Neural crest cell (in vitro differentiated cells): Measurements from ENCODE around the gene FANCC. TPM values are rescaled to one million over a fixed set of nuclear protein-coding genes. Genes with fewer than 3 reads are reported as not detected.

Source experiments
- DNase-seq: peaks from one replicate; pipeline ENCODE4 v3.0.0; 2021; ENCODE audit warnings: low read depth, mixed read lengths, low spot score
- H3K27ac Mint-ChIP-seq: one replicate; pipeline ENCODE4 v1.8.0; 2021; ENCODE audit warnings: mild to moderate bottlenecking, mixed read lengths; ENCODE audit not compliant: unreplicated experiment
- H3K27me3 Mint-ChIP-seq: 2 replicates; pipeline ENCODE4 v1.8.0; 2021; ENCODE audit warnings: low read depth, mild to moderate bottlenecking, mixed read lengths
- H3K36me3 Mint-ChIP-seq: 2 replicates; pipeline ENCODE4 v1.8.0; 2021; ENCODE audit warnings: low read depth, mild to moderate bottlenecking, mixed read lengths
- H3K4me1 Mint-ChIP-seq: 2 replicates; pipeline ENCODE4 v1.8.0; 2021; ENCODE audit warnings: mixed read lengths
- H3K4me3 Mint-ChIP-seq: one replicate; pipeline ENCODE4 v1.8.0; 2021; ENCODE audit warnings: mild to moderate bottlenecking, mixed read lengths
- H3K9me3 Mint-ChIP-seq: 2 replicates; pipeline ENCODE4 v1.8.0; 2021; ENCODE audit warnings: mixed read lengths
- CTCF ChIP-seq: fragments of 200-600 bp; sonication (generic); conservative IDR thresholded peaks from 2 replicates; pipeline ENCODE4 v1.5.0; 2021; ENCODE audit warnings: antibody characterized with exemption, mild to moderate bottlenecking
- total RNA-seq: library from RNA; stranded (reverse); gene quantifications from 2 replicates; pipeline ENCODE4 v1.2.1, GENCODE V29; 2021

Gene FANCC
- total RNA-seq, 1 donor from 2014 or later: 24.6 TPM

DNA sequence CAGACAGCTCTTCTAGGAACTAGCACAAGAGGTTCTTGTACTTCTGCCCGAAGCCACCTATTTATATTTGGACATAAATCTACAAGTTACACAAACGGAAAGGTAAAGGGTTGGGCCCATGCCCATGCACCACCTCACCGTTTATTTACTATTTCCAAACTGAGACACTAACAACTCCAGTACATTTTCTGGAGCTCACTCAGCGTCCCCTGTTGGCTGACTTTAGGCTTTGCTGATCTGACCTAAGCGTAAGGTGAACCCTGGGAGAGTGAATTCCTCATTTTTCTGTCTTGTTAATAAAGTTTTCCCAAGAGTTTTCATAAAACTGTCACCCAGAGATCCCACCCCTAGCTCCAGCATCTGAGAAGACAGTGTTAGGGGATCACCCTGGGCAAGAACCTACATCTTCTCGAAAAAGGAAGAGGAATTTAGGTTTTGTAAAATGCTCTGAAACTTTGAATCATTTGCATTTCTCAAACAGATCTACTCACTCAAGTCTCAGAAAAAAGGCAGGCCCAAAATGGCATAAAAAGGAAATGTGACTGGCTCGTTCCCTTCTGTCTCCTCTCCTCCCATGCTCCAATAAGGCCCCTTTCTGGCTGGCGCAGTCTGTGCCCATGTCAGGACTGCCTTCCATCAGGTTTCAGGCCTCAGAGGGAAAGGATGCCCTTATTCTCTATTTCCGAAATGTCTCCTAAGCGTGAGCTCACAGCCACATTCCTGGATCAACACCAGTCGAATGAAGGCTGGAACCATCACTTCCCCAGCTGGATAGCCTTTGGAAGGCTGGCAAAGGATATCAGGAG is 201.3 kb downstream of the FANCC start:
- Mint-ChIP-seq H3K4me3 (no peak overlapping the region), H3K36me3 (no peaks in the 10 kb centered on the region), H3K9me3 (no peaks in the 10 kb centered on the region), H3K27me3 (no peaks in the 10 kb centered on the region), H3K27ac (no peak overlapping the region), H3K4me1 (no peaks in the 10 kb centered on the region)
- peak; percentile 44 for TF ChIP-seq CTCF
- no peak for DNase-seq

DNA sequence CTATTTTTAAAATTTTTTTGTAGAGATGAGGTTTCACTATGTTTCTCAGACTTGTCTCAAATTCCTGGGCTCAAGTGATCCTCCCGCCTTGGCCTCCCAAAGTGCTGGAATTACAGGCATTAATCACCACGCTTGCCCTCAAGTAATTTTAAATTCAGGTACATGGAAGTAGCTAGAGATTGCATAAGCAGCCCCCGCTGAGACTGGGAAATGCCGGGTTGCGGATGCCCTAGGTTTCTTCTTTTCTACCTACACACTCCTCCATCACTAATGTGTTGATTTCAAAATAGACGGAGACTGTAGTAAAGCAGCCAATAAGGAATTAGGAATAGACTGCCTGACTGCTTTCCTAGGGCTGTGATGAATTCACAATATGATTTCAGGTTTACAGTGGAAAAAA is 202.4 kb downstream of the FANCC start:
- no peak for DNase-seq
- H3K4me1 Mint-ChIP-seq: no peaks in the 10 kb centered on the region
- H3K27me3 Mint-ChIP-seq: no peaks in the 10 kb centered on the region
- H3K9me3 Mint-ChIP-seq: no peaks in the 10 kb centered on the region
- no peak overlapping the region for H3K27ac Mint-ChIP-seq
- no peaks in the 10 kb centered on the region for H3K36me3 Mint-ChIP-seq
- no peak overlapping the region for H3K4me3 Mint-ChIP-seq
- no peak for TF ChIP-seq CTCF

DNA sequence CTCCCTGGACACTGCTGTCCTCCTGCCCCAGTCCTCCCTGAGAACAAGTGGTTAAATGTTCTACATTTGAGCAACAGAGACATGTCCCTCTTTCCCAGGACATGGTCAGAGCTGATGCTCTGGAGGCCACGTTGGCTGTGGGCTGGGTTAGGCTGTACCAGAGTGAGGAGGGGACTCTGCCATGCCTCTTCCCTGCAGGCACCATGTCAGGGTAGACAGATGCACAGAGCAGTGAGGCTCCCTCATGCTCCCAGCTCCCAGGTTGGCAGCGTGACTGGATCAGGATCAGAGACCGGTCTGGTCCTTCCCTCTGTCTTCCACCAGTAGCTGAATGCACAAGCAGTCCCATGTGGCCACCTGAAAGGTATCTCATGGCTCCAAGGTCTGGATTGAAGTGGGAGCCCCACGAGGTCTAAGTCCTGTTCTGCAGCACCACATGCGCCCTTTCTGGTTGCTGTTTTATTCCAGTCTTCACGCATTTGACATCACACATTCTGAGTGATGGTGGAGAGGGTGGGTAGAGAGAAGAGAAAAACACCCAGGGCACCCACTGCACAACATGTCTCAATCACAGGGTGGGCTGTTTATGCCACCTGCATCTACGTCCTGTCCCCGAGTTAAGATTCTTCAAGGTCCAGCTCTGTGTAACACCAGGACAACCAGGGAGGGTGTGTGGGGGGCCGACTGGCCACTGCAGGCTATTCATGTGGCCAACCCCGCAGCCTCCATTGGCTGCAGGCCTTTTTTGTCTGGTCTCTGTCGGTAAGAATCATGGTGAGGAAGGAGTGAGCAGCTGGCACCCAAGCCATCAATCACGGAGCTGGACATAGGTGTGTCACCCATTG is 204.9 kb downstream of the FANCC start:
- TF ChIP-seq CTCF: no peak
- H3K27ac Mint-ChIP-seq: peak overlapping the region; percentile 6
- H3K4me3 Mint-ChIP-seq: no peak overlapping the region
- H3K9me3 Mint-ChIP-seq: no peaks in the 10 kb centered on the region
- peaks cover 10% of the 10 kb centered on the region for H3K4me1 Mint-ChIP-seq
- H3K27me3 Mint-ChIP-seq: no peaks in the 10 kb centered on the region
- no peak for DNase-seq
- H3K36me3 Mint-ChIP-seq: peaks cover 3% of the 10 kb centered on the region

DNA sequence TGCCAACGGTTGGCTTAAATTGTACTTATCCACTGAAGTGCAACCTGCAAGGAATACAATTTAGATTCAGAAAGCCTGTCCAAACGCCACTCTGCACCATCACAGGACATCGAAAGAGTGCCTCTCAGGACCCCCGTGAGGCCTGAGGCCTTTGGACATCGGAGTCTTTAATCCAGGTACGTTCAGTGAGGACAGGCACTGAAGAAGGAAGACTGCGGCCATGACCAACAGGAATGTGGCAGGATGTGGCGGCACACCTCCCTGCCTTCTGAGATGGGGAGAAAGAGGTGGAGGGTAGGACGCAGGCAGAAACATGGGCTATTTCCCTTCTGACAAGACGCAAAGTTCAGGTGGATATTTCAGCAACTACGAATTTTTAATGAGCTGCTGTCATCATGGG is 205.8 kb downstream of the FANCC start:
- Mint-ChIP-seq H3K27ac (no peak overlapping the region), H3K27me3 (no peaks in the 10 kb centered on the region), H3K4me3 (no peak overlapping the region), H3K4me1 (peaks cover 18% of the 10 kb centered on the region), H3K9me3 (no peaks in the 10 kb centered on the region), H3K36me3 (peaks cover 7% of the 10 kb centered on the region)
- DNase-seq: no peak
- no peak for TF ChIP-seq CTCF

DNA sequence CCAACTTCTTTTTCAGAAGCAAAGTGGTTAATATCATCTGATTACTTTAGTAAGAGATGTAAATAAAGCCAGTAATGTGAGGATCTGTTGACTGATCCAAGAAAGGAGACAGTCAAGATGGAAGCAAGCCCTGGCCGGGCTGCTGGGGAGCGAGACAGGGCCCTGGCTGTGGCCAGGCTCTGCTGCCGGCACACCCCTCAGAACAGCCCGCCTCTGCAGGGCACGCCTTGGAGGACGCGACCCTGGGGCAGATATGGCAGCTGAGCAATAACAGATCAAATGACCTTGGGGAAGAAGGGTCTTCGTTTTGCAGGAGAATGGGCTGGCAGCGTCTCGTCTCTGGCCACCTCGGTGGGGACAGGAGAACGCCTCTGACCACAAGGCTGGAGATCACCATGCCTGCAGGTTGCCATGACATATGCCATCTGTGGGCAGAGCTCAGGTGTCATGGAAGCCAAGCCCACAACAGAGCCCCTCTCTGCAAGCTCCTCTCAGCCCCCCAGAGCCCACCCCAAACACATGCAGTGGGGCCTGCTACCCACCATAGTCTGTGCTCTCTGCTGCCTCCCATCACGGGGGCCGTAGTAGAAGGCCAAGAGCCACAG is 206.5 kb downstream of the FANCC start:
- H3K4me1 Mint-ChIP-seq: peaks cover 18% of the 10 kb centered on the region
- no peak overlapping the region for H3K27ac Mint-ChIP-seq
- H3K4me3 Mint-ChIP-seq: no peak overlapping the region
- no peak for DNase-seq
- H3K36me3 Mint-ChIP-seq: peaks cover 9% of the 10 kb centered on the region
- TF ChIP-seq CTCF: no peak
- no peaks in the 10 kb centered on the region for H3K9me3 Mint-ChIP-seq
- H3K27me3 Mint-ChIP-seq: no peaks in the 10 kb centered on the region
